ENCODE measurements around the gene KCNK7.
"Not testable (repeated sequence)": the region's sequence is repeated elsewhere in the genome, so short reads cannot be mapped to it uniquely, and the experiment has no call there.

The KCNK7 gene, protein sequence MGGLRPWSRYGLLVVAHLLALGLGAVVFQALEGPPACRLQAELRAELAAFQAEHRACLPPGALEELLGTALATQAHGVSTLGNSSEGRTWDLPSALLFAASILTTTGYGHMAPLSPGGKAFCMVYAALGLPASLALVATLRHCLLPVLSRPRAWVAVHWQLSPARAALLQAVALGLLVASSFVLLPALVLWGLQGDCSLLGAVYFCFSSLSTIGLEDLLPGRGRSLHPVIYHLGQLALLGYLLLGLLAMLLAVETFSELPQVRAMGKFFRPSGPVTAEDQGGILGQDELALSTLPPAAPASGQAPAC

DNA sequence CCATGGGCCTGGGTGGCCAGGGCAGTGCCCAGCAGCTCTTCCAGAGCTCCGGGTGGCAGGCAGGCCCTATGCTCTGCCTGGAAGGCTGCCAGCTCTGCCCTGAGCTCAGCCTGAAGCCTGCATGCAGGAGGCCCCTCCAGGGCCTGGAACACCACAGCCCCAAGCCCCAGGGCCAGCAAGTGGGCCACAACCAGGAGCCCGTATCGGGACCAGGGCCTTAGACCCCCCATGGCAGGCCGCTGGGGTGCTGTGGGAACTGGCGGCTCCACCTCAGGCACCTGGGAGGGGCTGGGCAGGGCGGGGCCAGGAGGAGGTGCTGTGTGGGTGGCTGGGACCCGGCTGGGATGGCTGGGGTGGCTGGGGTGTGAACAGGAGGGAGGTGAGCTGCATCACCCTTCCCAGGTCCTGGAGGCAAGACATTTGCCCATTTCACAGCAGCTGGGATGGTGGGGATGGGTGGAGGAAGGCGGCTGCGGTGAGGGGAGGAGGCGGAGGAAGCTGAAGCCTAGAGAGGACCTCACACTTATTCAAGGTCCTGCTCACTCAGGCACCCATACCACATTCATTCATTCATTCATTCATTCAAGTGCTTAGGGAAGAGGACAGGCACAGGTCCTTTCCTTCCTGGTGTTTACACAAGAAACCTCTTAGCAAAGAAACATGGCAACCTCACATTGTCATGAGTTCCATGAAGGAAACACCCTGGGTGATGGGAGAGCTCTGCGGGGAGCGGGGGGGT lies at the start of gene KCNK7:
TSS of gene KCNK7 (minus strand) at position 258 of the 739 bp plus-strand sequence. CDS start at position 230, 28 bp downstream.
- DNase-seq (ENCODE audit: low spot score), result no peak

DNA sequence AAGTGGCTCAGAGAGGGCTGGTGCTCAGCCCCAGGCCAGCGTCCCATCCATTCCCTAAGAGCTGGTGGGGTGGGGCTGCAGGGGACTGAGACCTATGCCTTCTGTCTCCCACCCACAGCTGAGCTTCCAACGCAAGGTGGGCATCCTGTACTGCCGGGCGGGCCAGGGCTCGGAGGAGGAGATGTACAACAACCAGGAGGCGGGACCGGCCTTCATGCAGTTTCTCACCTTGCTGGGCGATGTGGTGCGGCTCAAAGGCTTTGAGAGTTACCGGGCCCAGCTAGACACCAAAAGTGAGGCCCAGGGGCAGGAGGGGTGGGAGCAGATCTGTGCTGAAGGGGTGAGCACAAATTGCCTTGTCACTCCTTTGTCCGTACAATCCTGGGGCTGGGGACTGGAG lies 49.2 kb upstream of the KCNK7 start:
- no peak for DNase-seq (ENCODE audit: low spot score)

DNA sequence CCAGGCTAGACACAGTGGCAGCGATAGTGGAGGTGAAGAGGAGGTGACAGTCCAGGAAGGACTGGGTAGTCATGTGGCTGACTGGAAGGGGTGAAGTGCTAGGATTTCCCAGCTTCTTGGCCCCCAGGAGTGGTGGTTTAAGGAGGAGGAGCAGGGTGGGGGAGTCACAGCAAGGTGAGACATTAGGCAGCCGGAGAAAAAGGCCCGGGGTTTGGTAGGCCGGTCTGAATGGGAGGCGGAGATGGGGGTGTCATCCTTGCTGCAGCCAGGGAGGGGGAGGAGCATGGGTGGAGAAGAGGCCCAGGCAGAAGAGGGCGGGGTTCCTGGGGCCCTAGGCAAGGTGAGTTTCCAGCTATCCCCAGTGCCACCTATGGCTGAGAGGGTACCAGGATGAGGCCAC lies 48.4 kb upstream of the KCNK7 start:
- no peak for DNase-seq (ENCODE audit: low spot score)

DNA sequence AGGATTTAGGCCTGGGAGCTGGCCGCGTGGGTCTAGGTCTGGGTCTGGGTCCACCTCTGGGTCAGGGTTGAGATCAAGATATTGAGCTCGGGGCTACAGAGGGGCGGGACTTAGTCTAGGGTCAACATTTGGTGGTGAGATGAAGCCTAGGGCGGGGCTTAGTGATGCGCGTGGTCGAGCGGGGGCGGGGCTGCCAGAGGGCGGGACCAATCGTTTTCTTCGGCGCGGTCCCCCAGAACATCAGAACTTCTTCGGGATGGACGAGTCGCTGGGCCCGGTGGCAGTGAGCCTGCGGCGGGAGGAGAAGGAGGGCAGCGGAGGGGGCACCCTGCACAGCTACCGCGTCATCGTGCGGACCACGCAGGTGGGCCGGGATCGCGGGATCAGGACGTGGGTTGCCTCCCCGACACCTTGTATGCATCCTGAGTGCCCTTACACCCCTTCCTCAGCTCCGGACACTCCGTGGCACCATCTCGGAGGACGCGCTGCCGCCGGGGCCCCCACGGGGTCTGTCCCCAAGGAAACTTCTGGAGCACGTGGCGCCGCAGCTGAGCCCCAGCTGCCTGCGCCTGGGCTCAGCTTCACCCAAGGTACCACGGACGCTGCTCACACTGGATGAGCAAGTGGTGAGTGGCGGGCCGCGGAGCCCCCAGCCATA lies 46.5 kb upstream of the KCNK7 start:
- DNase-seq (ENCODE audit: low spot score), result no peak

DNA sequence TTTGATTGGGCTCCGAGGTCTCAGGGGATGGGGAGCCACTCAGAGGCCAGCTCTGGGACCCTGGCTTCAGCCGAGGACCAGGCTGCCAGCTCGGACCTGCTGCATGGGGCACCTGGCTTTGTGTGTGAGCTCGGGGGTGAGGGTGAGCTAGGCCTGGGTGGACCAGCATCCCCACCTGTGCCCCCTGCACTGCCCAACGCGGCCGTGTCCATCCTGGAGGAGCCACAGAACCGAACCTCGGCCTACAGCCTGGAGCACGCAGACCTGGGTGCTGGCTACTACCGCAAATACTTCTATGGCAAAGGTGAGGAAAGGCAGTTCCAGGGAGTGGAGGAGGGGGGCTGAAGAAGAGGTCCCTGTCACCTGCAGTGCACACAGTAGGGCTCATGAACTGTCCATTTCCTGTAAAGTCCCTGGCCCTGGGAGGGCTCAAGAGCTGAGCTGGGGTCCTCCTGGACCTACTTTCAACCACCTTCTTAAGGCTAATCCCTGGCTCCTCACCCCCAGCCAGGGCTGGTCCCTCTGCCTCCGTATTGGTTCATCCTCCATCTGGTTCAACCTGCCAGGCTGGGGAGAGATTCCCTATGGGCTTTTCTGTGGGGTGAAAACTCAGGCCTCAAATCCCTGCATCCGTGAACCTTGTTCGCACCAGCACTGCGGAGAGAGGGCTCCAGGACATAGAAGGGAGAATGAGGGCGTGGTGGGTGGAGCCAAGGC lies 45.9 kb upstream of the KCNK7 start:
- no peak for DNase-seq (ENCODE audit: low spot score)

DNA sequence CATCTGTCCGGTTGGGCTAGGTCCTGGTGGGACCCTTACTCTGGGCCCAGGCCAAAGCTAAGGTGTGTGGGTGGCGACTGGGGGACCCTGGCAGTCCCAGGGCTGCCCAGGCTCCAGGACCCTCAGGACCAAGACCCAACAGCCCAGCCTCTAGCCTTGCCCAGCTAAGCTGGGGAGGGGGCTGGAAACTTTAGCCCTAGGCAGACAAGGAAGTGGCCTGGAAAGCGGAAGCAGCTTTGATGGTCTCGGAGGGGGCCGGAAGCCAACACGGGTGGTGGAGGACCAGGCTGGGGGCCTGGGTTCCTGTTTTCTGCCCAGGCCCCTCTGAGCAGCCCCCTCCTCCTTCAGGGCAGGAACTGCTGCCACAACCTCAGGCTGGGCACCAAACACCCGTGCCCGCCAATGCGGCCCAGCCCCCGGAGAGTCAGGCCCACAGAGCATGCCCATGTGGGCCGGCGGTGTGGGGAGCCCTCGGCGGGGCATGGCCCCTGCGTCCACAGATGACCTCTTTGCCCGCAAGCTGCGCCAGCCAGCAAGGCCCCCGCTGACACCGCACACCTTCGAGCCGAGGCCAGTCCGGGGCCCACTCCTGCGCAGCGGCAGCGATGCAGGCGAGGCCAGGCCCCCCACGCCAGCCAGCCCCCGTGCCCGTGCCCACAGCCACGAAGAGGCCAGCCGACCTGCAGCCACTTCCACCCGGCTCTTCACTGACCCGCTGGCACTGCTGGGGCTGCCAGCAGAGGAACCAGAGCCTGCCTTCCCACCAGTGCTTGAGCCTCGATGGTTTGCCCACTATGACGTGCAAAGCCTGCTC lies 45.1 kb upstream of the KCNK7 start:
- peak; percentile 68 for DNase-seq (ENCODE audit: low spot score)

DNA sequence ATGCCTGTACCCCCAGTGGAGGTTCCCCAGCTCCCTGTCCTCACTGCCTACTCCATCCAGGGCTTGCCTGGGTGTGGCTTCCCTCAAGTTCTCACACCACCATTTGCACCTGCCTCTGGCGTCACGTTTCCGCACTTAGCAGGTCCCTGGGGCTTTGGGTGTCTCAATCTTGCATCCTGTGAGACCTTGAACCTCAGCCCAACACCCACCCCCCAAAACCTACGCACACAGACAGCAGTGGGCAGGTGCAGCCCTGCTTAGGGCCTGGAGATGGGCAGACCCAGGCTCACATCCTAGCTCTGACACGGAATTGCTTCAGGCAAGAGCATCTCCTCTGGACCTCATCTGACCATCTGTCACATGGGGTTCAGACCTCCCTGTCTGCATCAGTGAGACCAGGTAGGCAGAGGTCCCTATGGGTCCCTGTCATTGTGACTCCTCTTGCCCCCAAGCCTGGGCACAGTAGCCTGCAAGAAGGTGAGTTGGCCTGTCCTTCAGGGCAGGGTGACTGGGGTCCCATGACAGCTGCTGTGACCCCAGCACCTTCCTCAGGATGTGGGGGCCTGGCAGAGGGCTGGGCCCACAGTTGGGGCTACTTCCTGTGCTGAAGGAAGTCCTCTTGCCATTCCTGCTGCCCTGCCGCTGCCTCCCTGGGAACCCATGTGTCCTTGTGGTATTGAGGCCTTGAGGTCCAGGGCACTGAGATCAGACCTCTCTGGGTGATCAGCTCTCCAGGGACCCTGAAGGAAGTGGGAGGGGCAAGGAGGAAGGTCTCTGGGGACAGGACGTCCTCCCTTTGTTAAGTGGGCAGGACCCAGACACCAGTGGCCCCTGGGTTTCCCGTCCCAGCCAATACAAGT lies 44.3 kb upstream of the KCNK7 start:
- DNase-seq (ENCODE audit: low spot score), result peak; percentile 76

DNA sequence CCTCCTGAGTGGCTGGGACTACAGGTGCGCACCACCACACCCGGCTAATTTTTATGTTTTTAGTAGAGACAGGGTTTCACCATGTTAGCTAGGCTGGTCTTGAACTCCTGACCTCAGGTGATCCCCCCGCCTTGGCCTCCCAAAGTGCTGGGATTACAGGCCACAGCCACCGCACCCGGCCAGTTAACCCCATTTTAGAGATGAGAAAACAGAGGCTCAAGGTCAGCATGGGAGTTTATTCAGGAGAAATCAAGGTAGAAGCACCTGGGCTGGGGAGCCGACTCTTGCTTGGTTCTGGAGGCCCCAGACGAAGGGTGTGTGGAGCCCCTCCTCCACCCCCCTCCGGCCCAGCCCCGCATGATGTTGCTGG lies 43.6 kb upstream of the KCNK7 start:
- not testable (repeated sequence) for DNase-seq (ENCODE audit: low spot score)

DNA sequence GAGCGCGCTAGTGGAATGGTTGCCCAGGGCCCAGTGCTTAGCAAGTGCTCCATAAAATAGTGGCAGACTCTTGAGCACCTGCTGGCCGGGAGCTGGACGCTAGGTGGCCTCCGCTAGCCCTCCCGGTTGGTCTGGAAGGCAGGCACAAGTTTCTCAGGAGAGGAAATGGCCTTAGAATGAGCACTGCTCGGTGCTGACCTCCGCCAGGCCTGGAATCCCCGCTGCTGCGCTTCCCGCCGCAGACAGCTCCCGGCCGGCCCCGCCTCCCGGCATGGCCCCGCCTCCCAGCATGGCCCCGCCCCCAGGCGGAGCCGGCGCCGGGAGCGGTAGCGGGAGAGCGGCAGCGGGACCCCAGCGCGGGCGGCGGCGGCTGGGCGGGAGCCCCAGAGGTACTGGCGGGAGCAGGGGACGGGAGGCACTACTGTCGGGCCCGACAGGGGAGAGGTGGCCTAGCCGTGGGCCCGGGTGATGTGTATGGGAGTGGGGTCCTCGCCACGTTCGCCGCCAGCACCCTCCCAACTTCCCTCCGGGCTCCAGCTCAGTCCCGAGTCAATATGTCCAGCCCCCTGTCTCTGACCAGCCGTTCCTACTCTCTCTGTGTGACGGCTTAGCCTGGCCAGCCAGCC lies 42.3 kb upstream of the KCNK7 start, which contains the start of gene SIPA1:
TSS of gene SIPA1 (plus strand) at position 308 of the 626 bp plus-strand sequence. CDS start 2,821 bp downstream, outside the sequence.
- peak; percentile 81 for DNase-seq (ENCODE audit: low spot score)

DNA sequence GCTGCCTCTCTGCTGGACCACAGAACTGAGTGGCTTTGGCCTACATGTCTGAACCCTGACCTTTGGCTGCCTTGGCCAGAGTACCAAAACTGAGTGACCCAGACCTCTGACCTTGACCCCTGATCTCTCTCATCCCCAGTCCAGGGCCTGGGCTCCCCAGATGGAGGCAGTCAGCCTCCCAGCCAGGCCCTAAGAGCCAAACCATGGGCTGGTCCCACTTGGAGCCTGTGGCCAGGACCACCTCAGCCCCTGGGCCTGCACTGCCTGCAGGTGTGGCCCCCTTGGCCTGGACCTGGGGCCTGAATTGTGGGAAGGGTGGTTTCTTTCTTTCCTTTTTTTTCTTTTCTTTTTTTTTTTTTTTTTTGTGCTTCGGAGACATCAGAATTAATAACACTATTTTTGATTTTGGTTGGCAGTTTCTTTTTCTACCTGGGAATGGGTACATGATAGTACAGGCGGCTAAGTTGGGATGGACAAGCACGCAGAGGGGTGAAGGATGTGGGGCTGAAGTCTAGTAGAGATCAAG lies 41.5 kb upstream of the KCNK7 start:
- no peak for DNase-seq (ENCODE audit: low spot score)

DNA sequence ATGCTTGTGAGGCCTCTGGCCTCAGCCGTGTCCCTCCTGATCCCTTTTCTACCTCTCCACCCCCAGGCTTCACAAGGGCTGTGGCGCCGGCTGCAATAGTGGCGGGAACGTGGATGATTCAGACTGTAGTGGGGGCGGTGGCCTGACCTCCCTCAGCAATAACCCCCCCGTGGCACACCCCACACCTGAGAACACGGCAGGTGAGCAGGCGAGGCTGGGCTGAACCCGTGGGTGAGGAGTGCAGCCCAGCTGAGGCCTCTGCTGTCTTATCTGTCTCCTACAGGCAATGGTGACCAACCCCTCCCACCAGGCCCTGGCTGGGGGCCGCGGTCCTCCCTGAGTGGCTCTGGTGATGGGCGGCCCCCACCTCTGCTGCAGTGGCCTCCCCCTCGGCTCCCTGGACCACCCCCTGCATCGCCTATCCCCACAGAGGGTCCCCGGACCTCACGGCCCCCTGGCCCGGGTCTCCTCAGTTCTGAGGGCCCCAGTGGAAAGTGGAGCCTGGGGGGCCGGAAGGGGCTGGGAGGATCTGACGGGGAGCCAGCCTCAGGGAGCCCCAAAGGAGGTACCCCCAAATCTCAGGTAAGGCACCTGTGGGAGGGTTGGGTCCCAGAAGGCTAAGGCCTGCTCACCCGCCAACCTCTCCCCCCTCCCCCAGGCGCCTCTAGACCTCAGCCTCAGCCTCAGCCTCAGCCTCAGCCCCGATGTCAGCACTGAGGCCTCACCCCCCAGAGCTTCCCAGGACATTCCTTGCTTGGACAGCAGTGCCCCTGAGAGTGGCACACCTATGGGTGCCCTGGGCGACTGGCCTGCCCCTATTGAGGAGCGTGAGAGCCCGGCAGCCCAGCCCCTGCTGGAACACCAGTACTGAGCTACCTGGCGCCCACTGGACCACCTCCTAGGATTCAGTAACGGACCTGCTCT lies 40.8 kb upstream of the KCNK7 start:
- no peak for DNase-seq (ENCODE audit: low spot score)

DNA sequence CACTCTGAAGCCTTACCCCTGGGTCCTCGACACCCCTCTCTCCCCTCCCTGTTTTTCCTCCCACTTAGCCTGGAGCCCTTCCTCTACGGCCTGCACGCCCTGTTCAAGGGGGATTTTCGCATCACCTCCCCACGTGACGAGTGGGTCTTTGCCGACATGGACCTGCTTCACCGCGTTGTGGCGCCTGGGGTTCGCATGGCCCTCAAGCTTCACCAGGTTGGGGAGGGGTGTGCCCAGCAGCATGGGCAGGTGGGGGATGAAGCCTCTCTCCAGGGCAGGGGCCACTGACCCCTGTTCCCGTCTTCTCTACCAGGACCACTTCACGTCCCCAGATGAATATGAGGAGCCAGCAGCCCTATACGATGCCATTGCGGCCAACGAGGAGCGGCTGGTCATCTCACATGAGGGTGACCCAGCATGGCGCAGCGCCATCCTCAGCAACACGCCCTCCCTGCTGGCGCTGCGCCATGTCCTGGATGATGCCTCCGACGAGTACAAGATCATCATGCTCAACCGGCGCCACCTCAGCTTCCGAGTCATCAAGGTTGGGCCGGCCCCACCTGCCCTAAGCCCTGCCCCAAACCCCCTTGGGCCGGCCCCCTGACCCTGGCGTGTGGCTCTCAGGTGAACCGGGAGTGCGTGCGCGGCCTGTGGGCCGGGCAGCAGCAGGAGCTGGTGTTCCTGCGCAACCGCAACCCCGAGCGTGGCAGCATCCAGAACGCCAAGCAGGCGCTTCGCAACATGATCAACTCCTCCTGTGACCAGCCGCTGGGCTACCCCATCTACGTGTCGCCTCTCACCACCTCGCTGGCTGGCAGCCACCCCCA lies 39.5 kb upstream of the KCNK7 start:
- DNase-seq (ENCODE audit: low spot score), result no peak

DNA sequence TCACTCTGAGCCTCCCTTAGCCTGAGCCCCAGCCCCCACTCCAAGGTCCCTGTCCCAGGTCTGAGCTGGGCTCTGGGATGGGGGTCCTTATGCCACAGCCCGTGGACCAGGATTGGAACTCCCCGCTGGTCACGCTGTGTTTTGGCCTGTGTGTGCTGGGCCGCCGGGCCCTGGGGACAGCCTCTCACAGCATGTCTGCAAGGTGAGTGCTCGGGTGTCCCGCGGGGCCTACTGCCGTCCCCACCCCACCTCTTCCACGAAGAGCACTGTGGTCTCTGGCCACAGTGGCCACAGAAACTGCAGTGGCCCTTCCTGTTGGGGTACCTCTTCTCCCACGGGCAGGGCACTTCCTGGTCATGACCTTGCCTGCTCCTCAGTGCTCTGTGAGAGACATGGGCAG lies 38.8 kb upstream of the KCNK7 start:
- no peak for DNase-seq (ENCODE audit: low spot score)

DNA sequence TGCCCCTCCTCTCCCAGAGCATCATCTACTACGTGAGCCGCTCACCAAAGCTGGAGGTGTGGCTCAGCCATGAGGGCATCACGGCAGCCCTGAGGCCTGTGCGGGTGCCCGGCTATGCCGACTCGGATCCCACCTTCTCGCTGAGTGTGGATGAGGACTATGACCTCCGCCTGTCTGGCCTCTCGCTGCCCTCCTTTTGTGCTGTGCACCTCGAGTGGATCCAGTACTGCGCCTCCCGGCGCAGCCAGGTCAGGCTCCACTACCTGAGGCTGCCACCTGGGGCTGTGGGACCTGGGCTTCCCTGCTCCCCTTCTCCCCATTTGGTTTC lies 38.5 kb upstream of the KCNK7 start:
- DNase-seq (ENCODE audit: low spot score), result no peak

DNA sequence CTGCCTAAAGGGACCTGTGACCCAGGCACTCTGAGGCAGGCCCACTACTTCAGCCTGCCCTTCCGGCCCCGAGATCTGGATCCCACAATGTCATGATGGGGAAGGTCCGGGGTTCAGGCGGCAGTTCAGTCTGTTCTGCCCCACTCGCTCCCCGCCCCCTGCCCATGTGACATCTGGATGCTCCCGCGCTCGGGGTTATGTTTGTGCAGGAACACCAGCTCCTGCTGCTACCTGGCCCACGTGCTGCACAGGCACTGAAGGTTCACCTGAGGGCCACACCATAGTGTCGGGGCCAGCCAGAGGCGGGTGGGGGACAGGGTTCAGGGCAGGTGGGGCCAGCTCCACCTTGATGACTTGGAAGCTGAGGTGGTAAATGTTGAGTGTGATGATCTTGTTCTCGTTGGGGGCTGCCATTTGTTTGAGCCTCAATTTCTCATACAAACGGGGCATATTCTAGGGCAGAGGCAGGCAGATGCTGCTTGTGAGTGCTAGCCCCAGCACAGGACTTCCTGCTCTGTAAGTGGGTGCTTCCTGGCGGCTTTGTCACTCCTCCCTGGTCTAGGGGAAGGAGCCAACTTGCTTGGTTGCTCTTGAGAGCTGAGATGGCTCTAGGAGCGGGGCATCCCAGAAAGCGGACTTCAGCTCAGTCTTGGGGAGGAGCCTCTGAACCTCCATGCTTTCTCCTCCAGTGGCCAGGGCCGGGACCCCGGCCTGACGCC lies 37.9 kb upstream of the KCNK7 start:
- no peak for DNase-seq (ENCODE audit: low spot score)

DNA sequence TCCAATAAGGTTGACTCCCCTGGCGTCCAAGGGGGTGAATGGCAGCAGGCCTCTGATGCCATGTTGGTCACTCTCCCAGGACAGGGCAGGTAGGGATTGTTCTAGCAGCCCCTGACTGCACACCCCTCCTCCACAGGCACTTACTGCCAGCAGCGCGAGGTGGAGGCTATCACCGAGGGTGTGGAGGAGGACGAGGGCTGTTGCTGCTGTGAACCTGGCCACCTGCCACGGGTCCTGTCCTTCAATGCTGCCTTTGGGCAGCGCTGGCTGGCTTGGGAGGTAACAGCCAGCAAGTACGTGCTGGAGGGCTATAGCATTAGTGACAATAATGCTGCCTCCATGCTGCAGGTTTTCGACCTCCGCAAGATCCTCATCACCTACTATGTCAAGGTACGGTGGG lies 34.6 kb upstream of the KCNK7 start:
- no peak for DNase-seq (ENCODE audit: low spot score)

DNA sequence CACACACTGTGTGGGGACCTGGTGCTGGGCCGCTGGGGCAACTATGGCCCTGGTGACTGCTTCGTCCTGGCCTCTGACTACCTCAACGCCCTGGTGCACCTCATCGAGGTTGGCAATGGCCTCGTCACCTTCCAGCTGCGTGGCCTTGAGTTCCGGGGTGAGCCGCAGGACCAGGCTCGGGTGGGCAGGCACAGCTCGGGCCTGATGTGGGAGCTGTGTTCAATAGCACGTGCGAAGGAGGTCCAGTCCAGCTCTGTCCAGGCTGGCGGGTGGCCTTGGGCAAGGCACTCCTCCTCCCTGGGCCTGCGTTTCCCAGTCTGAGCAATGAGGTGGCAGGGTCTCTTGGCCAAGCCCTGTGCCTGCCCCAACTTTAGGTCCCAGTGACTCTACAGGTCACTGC lies 34.0 kb upstream of the KCNK7 start:
- no peak for DNase-seq (ENCODE audit: low spot score)
